ENCODE data around the gene ATXN1. TPM values are rescaled to one million over a fixed set of nuclear protein-coding genes. Genes with fewer than 3 reads are reported as not detected.

The ATXN1 gene
- total and polyA plus RNA-seq, 2 of the 13 experiments (the other 11 are each of a cell fraction or from before 2014, with no cell fraction given) = 20.7 to 39.5 TPM

DNA sequence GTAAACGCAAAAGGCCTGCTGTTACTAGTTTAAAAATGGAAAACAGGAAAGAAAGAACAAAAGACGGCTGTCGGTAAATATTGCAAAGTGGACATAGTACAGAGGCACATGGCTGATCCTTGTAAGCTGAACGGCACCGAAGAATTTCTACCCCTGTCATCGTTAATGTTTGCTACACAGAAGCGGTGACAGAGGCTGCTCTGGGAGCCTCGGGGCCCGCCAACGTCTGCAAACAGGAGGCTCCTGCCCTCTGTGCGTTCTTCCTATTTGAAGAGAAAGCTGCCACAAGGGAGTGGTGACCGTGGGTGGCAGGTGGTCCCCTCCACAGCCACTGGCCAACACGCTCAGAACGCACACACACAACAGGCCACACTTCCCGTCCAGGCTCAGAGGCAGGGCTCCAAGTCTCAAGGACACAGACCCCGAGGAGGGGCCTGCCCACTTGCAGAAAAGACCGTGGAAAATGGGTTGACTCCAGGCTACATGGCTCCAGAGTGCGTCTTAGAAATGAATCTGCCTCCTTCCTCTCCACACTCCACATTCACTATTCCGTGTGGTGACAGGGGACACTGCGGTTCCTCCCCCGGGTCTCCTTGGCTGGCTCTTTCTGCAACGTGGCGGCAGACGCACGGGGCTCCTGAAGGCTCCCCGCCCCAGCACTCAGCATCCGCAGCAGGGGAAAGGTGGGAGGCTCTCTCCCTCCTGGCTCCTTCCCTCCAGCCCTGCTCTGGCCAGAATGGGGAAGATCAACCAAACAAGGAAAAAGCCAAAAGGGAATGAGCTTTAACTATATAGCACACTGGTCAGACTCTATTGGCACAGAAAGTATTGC, 458.3 kb downstream of the ATXN1 start (continued):
- TF ChIP-seq, protein P1, sequence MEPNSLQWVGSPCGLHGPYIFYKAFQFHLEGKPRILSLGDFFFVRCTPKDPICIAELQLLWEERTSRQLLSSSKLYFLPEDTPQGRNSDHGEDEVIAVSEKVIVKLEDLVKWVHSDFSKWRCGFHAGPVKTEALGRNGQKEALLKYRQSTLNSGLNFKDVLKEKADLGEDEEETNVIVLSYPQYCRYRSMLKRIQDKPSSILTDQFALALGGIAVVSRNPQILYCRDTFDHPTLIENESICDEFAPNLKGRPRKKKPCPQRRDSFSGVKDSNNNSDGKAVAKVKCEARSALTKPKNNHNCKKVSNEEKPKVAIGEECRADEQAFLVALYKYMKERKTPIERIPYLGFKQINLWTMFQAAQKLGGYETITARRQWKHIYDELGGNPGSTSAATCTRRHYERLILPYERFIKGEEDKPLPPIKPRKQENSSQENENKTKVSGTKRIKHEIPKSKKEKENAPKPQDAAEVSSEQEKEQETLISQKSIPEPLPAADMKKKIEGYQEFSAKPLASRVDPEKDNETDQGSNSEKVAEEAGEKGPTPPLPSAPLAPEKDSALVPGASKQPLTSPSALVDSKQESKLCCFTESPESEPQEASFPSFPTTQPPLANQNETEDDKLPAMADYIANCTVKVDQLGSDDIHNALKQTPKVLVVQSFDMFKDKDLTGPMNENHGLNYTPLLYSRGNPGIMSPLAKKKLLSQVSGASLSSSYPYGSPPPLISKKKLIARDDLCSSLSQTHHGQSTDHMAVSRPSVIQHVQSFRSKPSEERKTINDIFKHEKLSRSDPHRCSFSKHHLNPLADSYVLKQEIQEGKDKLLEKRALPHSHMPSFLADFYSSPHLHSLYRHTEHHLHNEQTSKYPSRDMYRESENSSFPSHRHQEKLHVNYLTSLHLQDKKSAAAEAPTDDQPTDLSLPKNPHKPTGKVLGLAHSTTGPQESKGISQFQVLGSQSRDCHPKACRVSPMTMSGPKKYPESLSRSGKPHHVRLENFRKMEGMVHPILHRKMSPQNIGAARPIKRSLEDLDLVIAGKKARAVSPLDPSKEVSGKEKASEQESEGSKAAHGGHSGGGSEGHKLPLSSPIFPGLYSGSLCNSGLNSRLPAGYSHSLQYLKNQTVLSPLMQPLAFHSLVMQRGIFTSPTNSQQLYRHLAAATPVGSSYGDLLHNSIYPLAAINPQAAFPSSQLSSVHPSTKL (CRISPR knock-in tag; IDR thresholded peaks at IDR 0.05) = peak; percentile 51; the same call in 1 of the 2 replicates
- TF ChIP-seq, protein P2, sequence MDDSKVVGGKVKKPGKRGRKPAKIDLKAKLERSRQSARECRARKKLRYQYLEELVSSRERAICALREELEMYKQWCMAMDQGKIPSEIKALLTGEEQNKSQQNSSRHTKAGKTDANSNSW (CRISPR knock-in tag; IDR thresholded peaks at IDR 0.05; ENCODE audit: borderline replicate concordance) = no peak
- no peak for TF ChIP-seq HOXA9 (CRISPR knock-in tag; IDR thresholded peaks at IDR 0.05; ENCODE audit: borderline replicate concordance)
- TF ChIP-seq, protein P3, sequence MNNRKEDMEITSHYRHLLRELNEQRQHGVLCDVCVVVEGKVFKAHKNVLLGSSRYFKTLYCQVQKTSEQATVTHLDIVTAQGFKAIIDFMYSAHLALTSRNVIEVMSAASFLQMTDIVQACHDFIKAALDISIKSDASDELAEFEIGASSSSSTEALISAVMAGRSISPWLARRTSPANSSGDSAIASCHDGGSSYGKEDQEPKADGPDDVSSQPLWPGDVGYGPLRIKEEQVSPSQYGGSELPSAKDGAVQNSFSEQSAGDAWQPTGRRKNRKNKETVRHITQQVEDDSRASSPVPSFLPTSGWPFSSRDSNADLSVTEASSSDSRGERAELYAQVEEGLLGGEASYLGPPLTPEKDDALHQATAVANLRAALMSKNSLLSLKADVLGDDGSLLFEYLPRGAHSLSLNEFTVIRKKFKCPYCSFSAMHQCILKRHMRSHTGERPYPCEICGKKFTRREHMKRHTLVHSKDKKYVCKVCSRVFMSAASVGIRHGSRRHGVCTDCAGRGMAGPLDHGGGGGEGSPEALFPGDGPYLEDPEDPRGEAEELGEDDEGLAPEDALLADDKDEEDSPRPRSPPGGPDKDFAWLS (CRISPR knock-in tag; IDR thresholded peaks at IDR 0.05; ENCODE audit: borderline replicate concordance) = no peak
- no peak for TF ChIP-seq GFI1 (CRISPR knock-in tag; IDR thresholded peaks at IDR 0.05; ENCODE audit: borderline replicate concordance)
- TF ChIP-seq, protein P4, sequence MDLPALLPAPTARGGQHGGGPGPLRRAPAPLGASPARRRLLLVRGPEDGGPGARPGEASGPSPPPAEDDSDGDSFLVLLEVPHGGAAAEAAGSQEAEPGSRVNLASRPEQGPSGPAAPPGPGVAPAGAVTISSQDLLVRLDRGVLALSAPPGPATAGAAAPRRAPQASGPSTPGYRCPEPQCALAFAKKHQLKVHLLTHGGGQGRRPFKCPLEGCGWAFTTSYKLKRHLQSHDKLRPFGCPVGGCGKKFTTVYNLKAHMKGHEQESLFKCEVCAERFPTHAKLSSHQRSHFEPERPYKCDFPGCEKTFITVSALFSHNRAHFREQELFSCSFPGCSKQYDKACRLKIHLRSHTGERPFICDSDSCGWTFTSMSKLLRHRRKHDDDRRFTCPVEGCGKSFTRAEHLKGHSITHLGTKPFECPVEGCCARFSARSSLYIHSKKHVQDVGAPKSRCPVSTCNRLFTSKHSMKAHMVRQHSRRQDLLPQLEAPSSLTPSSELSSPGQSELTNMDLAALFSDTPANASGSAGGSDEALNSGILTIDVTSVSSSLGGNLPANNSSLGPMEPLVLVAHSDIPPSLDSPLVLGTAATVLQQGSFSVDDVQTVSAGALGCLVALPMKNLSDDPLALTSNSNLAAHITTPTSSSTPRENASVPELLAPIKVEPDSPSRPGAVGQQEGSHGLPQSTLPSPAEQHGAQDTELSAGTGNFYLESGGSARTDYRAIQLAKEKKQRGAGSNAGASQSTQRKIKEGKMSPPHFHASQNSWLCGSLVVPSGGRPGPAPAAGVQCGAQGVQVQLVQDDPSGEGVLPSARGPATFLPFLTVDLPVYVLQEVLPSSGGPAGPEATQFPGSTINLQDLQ (CRISPR knock-in tag; IDR thresholded peaks at IDR 0.05) = no peak
- TF ChIP-seq, protein P5, sequence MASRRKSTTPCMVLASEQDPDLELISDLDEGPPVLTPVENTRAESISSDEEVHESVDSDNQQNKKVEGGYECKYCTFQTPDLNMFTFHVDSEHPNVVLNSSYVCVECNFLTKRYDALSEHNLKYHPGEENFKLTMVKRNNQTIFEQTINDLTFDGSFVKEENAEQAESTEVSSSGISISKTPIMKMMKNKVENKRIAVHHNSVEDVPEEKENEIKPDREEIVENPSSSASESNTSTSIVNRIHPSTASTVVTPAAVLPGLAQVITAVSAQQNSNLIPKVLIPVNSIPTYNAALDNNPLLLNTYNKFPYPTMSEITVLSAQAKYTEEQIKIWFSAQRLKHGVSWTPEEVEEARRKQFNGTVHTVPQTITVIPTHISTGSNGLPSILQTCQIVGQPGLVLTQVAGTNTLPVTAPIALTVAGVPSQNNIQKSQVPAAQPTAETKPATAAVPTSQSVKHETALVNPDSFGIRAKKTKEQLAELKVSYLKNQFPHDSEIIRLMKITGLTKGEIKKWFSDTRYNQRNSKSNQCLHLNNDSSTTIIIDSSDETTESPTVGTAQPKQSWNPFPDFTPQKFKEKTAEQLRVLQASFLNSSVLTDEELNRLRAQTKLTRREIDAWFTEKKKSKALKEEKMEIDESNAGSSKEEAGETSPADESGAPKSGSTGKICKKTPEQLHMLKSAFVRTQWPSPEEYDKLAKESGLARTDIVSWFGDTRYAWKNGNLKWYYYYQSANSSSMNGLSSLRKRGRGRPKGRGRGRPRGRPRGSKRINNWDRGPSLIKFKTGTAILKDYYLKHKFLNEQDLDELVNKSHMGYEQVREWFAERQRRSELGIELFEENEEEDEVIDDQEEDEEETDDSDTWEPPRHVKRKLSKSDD (CRISPR knock-in tag; IDR thresholded peaks at IDR 0.05; ENCODE audit: low read depth) = no peak
- TF ChIP-seq MAF1 (CRISPR knock-in tag; IDR thresholded peaks at IDR 0.05; ENCODE audit: borderline replicate concordance) = no peak
- TF ChIP-seq, protein P6, sequence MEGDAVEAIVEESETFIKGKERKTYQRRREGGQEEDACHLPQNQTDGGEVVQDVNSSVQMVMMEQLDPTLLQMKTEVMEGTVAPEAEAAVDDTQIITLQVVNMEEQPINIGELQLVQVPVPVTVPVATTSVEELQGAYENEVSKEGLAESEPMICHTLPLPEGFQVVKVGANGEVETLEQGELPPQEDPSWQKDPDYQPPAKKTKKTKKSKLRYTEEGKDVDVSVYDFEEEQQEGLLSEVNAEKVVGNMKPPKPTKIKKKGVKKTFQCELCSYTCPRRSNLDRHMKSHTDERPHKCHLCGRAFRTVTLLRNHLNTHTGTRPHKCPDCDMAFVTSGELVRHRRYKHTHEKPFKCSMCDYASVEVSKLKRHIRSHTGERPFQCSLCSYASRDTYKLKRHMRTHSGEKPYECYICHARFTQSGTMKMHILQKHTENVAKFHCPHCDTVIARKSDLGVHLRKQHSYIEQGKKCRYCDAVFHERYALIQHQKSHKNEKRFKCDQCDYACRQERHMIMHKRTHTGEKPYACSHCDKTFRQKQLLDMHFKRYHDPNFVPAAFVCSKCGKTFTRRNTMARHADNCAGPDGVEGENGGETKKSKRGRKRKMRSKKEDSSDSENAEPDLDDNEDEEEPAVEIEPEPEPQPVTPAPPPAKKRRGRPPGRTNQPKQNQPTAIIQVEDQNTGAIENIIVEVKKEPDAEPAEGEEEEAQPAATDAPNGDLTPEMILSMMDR (CRISPR knock-in tag; IDR thresholded peaks at IDR 0.05) = no peak
- TF ChIP-seq, protein P7, sequence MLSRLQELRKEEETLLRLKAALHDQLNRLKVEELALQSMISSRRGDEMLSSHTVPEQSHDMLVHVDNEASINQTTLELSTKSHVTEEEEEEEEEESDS (CRISPR knock-in tag; IDR thresholded peaks at IDR 0.05; ENCODE audit: borderline replicate concordance) = no peak
